Gastrocnemius medialis (tissue), 4 donors: Measurements from ENCODE around the gene GBA3. TPM values are rescaled to one million over a fixed set of nuclear protein-coding genes. Genes with fewer than 3 reads are reported as not detected.

Experiments
- ATAC-seq, 2 donors: fragments of 150-250 bp; one replicate each; pipeline ENCODE4 v1.9.1; 2016
- DNase-seq, 2 donors: peaks; one replicate each; pipeline ENCODE4 v3.0.0-alpha.2; 2019
- H3K27ac ChIP-seq, 4 donors: fragments of 200-600 bp; sonication (generic); 1 replicate in 1 of 4; 2 replicates in 3 of 4; pipeline ENCODE4 v1.5.1; 2016 to 2018; ENCODE audit warnings: mild to moderate bottlenecking in 2 of 4, moderate library complexity in 1 of 4
- H3K27me3 ChIP-seq, 3 donors: fragments of 200-600 bp; sonication (generic) in 2 of 3; 1 replicate in 1 of 3; 2 replicates in 2 of 3; pipeline versions ENCODE4 v1.5.1 to v1.6.0; 2016 to 2019; ENCODE audit warnings: mild to moderate bottlenecking in 1 of 3, moderate library complexity in 1 of 3
- H3K36me3 ChIP-seq, 2 donors: fragments of 200-600 bp; sonication (generic) in 1 of 2; one replicate each; pipeline ENCODE4 v1.5.1; 2017 to 2018
- H3K4me1 ChIP-seq, 2 donors: fragments of 200-600 bp; sonication (generic) in 1 of 2; one replicate each; pipeline ENCODE4 v1.5.1; 2016 to 2017; ENCODE audit warnings: mild to moderate bottlenecking in 2 of 2
- H3K4me3 ChIP-seq, 4 donors: fragments of 200-600 bp; sonication (generic) in 3 of 4; 1 replicate in 1 of 4; 2 replicates in 3 of 4; pipeline ENCODE4 v1.5.1; 2016 to 2019; ENCODE audit warnings: mild to moderate bottlenecking in 2 of 4
- H3K9me3 ChIP-seq, 3 donors: fragments of 200-600 bp; sonication (generic) in 2 of 3; 1 replicate in 1 of 3; 2 replicates in 2 of 3; pipeline ENCODE4 v1.5.1; 2016 to 2019
- POLR2A ChIP-seq, 2 donors: fragments of 450-650 bp; IDR thresholded peaks; one replicate each; pipeline ENCODE4 v1.6.1; 2017; ENCODE audit warnings: antibody characterized with exemption in 2 of 2, mild to moderate bottlenecking in 2 of 2, moderate library complexity in 2 of 2
- in situ Hi-C, 4 donors: fragments of 200-750 bp; cut with MboI; loops; one replicate each; pipeline versions ENCODE4 v1.15.0 to v1.8.0; 2017; ENCODE audit warnings: low sequenced_read_pairs in 4 of 4
- intact Hi-C: fragments of 100-400 bp; cut with DNase I; formaldehyde crosslinking; loops from one replicate; pipeline ENCODE4 v1.15.1; 2023; ENCODE audit warnings: low total_unique reads
- total RNA-seq, 4 donors: library from RNA; depleted of rRNA; stranded (reverse); fragments of >200 nt; gene quantifications; one replicate each; pipeline versions ENCODE4 v1.1.0 to v1.2.3, GENCODE V29; 2016
- TF ChIP-seq, protein P1 (sequence below), 5 experiments: fragments of 450-650 bp in 3 of 5; fragments of 200-600 bp in 2 of 5; sonication (generic) in 2 of 5; IDR thresholded peaks in 4 of 5; conservative IDR thresholded peaks in 1 of 5; 1 replicate in 4 of 5; 2 replicates in 1 of 5; pipeline ENCODE4 v1.5.1; 2016 to 2019; ENCODE audit warnings: antibody characterized with exemption in 5 of 5, mild to moderate bottlenecking in 3 of 5, moderate library complexity in 3 of 5

GBA3 gene
- total RNA-seq, 4 donors from 2014 or later, result 0.24 TPM; not detected in 3

DNA sequence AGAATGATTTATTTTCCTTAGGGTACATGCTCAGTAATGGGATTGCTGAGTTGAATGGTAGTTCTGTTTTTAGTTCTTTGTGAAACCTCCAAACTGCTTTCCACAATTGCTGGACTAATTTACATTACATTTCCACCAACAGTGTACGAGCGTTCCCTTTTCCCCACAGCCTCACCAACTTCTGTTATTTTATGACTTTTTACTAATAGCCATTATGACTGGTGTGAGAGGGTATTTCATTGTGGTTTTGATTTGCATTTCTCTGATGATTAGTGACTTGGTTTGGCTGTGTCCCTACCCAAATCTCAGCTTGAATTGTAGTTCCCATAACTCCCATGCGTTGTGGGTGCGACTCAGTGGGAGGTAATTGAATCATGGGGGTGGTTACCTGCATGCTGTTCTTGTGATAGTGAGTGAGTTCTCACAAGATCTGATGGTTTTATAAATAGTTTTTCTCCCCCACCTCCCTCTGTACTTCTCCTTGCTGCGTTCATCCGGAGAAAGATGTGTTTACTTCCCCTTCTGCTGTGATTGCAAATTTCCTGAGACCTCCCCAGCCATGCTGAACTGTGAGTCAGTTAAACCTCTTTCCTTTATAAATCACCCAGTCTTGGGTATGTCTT is 95.1 kb downstream of the GBA3 start:
- DNase-seq (no peak), ATAC-seq (no peak)
- in situ Hi-C loops, result no loop called here
- H3K27ac ChIP-seq, result no peak overlapping the region
- no peaks in the 10 kb centered on the region for H3K4me1 ChIP-seq
- no peaks in the 10 kb centered on the region for H3K9me3 ChIP-seq
- H3K27me3 ChIP-seq, result no peaks in the 10 kb centered on the region
- H3K36me3 ChIP-seq, result no peaks in the 10 kb centered on the region
- intact Hi-C loops, result no loop called here
- TF ChIP-seq POLR2A (IDR thresholded peaks at IDR 0.05), result no peak
- TF ChIP-seq, protein P1, sequence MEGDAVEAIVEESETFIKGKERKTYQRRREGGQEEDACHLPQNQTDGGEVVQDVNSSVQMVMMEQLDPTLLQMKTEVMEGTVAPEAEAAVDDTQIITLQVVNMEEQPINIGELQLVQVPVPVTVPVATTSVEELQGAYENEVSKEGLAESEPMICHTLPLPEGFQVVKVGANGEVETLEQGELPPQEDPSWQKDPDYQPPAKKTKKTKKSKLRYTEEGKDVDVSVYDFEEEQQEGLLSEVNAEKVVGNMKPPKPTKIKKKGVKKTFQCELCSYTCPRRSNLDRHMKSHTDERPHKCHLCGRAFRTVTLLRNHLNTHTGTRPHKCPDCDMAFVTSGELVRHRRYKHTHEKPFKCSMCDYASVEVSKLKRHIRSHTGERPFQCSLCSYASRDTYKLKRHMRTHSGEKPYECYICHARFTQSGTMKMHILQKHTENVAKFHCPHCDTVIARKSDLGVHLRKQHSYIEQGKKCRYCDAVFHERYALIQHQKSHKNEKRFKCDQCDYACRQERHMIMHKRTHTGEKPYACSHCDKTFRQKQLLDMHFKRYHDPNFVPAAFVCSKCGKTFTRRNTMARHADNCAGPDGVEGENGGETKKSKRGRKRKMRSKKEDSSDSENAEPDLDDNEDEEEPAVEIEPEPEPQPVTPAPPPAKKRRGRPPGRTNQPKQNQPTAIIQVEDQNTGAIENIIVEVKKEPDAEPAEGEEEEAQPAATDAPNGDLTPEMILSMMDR (IDR thresholded peaks at IDR 0.05 in 4 of 5, conservative IDR thresholded peaks at IDR 0.05 in 1 of 5), result no peak
- no peak overlapping the region for H3K4me3 ChIP-seq

DNA sequence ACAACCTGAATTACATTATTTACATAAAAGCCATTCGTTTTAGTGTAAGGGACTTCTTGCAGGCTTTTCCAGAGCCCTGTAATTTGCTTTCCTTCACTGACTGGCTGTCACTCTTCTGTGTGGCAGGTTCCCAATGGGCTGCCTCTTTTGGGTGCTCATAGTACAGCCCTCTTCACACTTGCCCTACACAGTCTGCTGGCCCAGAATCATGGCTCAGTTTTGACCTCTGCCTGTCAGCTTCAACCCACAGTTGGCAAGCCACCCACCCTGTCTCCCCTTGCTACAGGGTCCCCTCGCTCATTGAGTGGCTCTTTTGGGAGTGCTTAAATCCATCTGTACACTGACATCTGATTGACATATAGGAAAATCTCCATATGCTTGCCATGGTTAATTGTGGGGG is 97.9 kb downstream of the GBA3 start:
- Histone ChIP-seq H3K36me3 (no peaks in the 10 kb centered on the region), H3K27ac (no peak overlapping the region), H3K27me3 (no peaks in the 10 kb centered on the region), H3K9me3 (no peaks in the 10 kb centered on the region), H3K4me1 (no peaks in the 10 kb centered on the region), H3K4me3 (no peak overlapping the region)
- ATAC-seq (no peak), DNase-seq (no peak)
- intact Hi-C loops (no loop called here), in situ Hi-C loops (no loop called here)
- TF ChIP-seq POLR2A (IDR thresholded peaks at IDR 0.05), result no peak
- TF ChIP-seq, protein P1 (IDR thresholded peaks at IDR 0.05 in 4 of 5, conservative IDR thresholded peaks at IDR 0.05 in 1 of 5), result no peak

DNA sequence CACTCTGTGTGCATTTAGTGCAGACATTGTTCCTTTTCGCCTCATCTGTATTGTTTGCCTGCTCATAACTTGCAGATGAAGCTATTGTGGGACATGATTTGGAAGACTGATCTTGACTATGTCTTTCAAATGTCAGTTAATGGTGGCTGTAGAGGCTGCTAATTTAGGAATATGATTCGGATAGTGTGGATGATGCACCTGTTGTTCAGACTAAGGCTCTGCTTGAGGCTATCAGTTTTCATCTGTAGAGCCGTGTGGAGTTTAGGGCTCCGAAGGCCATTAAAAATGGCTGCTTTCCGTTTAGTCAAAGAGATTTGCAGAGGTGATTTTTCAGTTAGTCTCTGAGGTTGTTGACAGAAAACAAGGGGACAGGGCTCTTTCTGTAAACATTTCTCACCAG is 102.0 kb downstream of the GBA3 start:
- peak in 1 of 2 donors; percentile 53 for ATAC-seq
- H3K36me3 ChIP-seq, result no peaks in the 10 kb centered on the region
- in situ Hi-C loops (no loop called here), intact Hi-C loops (no loop called here)
- no peak overlapping the region for H3K4me3 ChIP-seq
- no peaks in the 10 kb centered on the region for H3K4me1 ChIP-seq
- no peaks in the 10 kb centered on the region for H3K9me3 ChIP-seq
- no peaks in the 10 kb centered on the region for H3K27me3 ChIP-seq
- no peak overlapping the region for H3K27ac ChIP-seq
- TF ChIP-seq, protein P1 (IDR thresholded peaks at IDR 0.05 in 4 of 5, conservative IDR thresholded peaks at IDR 0.05 in 1 of 5), result no peak
- no peak for DNase-seq

DNA sequence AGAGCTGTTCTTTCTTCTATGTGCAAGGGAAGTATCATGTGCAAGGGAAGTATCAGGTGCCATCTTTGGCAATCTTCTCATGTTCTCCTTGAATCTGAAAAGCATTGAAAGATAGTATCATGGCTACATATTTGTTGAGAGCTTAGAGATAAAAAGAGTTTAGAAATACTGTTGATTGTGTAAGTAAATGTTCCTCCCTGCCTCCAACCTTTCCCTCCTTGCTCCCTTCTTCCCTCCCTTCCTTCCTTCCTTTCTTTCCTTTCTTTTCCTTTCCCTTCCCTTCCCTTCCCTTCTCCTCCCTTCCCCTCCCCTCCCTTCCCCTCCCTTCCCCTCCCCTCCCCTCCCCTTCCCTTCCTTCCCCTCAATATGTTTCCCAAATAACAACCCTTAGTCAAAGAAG is 108.7 kb downstream of the GBA3 start:
- H3K27ac ChIP-seq, result no peak overlapping the region
- ATAC-seq (no peak), DNase-seq (no peak)
- no peaks in the 10 kb centered on the region for H3K36me3 ChIP-seq
- in situ Hi-C loops, result no loop called here
- intact Hi-C loops, result no loop called here
- TF ChIP-seq, protein P1 (IDR thresholded peaks at IDR 0.05 in 4 of 5, conservative IDR thresholded peaks at IDR 0.05 in 1 of 5), result no peak
- no peak for TF ChIP-seq POLR2A (IDR thresholded peaks at IDR 0.05)
- H3K9me3 ChIP-seq, result no peaks in the 10 kb centered on the region
- H3K4me1 ChIP-seq, result no peaks in the 10 kb centered on the region
- no peak overlapping the region for H3K4me3 ChIP-seq
- no peaks in the 10 kb centered on the region for H3K27me3 ChIP-seq

DNA sequence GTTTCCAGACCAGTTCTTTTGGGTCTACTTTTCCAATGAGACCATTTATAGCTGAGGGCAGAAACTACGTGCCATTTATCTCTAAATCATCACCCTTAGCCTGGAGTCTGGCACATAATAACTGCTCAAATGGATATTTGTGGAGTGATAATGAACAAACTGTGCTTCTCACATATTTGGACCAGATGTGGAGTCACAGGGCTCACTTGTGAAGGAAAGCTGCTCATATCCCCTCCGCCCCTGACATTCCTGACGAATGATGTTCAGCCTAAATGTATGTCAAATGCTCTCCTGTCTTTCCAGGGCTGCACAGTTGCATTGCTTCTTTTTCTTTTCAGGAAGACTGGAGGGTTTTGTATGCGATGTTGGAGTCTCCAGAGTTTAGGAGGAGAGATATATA is 110.1 kb downstream of the GBA3 start:
- DNase-seq, result no peak
- intact Hi-C loops (no loop called here), in situ Hi-C loops (no loop called here)
- Histone ChIP-seq H3K9me3 (no peaks in the 10 kb centered on the region), H3K27me3 (no peaks in the 10 kb centered on the region), H3K4me1 (no peaks in the 10 kb centered on the region), H3K36me3 (no peaks in the 10 kb centered on the region), H3K4me3 (no peak overlapping the region), H3K27ac (no peak overlapping the region)
- no peak for ATAC-seq
- TF ChIP-seq POLR2A (IDR thresholded peaks at IDR 0.05), result no peak
